Neuron (in vitro differentiated cells): Measurements from ENCODE around the gene ATG2B.

Experiments used
- H2AFZ ChIP-seq: one replicate; pipeline ENCODE4 v1.6.1; 2013; ENCODE audit warnings: low read depth, mild to moderate bottlenecking, inconsistent platforms, low read length, moderate library complexity
- H3K27me3 ChIP-seq: one replicate; pipeline ENCODE4 v1.6.1; 2013; ENCODE audit warnings: low read length; ENCODE audit not compliant: insufficient read depth
- H3K36me3 ChIP-seq: one replicate; pipeline ENCODE4 v1.6.1; 2013; ENCODE audit warnings: low read length; ENCODE audit not compliant: insufficient read depth
- H3K4me1 ChIP-seq: one replicate; pipeline ENCODE4 v1.6.1; 2013; ENCODE audit warnings: low read length; ENCODE audit not compliant: insufficient read depth
- H3K4me3 ChIP-seq: 2 replicates; pipeline ENCODE4 v1.5.1; 2013; ENCODE audit warnings: mild to moderate bottlenecking, low read length, moderate library complexity
- H3K9me3 ChIP-seq: one replicate; pipeline ENCODE4 v1.6.1; 2013; ENCODE audit warnings: low read length

The ATG2B gene

GRCh38 chr14:96318836-96319235, 44.3 kb downstream of the ATG2B start:
- no peaks in the 10 kb centered on the region for H3K27me3 ChIP-seq
- no peaks in the 10 kb centered on the region for H3K9me3 ChIP-seq
- no peaks in the 10 kb centered on the region for H3K4me1 ChIP-seq
- no peak overlapping the region for H2AFZ ChIP-seq
- no peak overlapping the region for H3K4me3 ChIP-seq
- H3K36me3 ChIP-seq: peaks cover 61% of the 10 kb centered on the region

- Histone ChIP-seq H3K27me3 (no peaks in the 10 kb centered on the region), H3K4me3 (no peak overlapping the region), H3K4me1 (no peaks in the 10 kb centered on the region), H3K9me3 (no peaks in the 10 kb centered on the region), H3K36me3 (peaks cover 58% of the 10 kb centered on the region), H2AFZ (no peak overlapping the region)
Observed at GRCh38 chr14:96316087-96316486, 47.1 kb downstream of the ATG2B start.

- Histone ChIP-seq H3K36me3 (peaks cover 63% of the 10 kb centered on the region), H3K27me3 (no peaks in the 10 kb centered on the region), H3K9me3 (no peaks in the 10 kb centered on the region), H3K4me1 (no peaks in the 10 kb centered on the region), H3K4me3 (no peak overlapping the region), H2AFZ (no peak overlapping the region)
Observed at GRCh38 chr14:96310906-96311305, 52.2 kb downstream of the ATG2B start.

GRCh38 chr14:96309896-96310330, 53.2 kb downstream of the ATG2B start:
- Histone ChIP-seq H3K4me3 (no peak overlapping the region), H3K9me3 (no peaks in the 10 kb centered on the region), H3K36me3 (peaks cover 55% of the 10 kb centered on the region), H3K27me3 (no peaks in the 10 kb centered on the region), H3K4me1 (no peaks in the 10 kb centered on the region), H2AFZ (no peak overlapping the region)

- Histone ChIP-seq H3K4me1 (no peaks in the 10 kb centered on the region), H3K9me3 (no peaks in the 10 kb centered on the region), H3K27me3 (no peaks in the 10 kb centered on the region), H2AFZ (no peak overlapping the region), H3K4me3 (no peak overlapping the region), H3K36me3 (peaks cover 53% of the 10 kb centered on the region)
Observed at GRCh38 chr14:96309133-96309895, 53.8 kb downstream of the ATG2B start.

- no peak overlapping the region for H3K4me3 ChIP-seq
- H3K9me3 ChIP-seq: no peaks in the 10 kb centered on the region
- H2AFZ ChIP-seq: no peak overlapping the region
- no peaks in the 10 kb centered on the region for H3K27me3 ChIP-seq
- H3K36me3 ChIP-seq: peaks cover 51% of the 10 kb centered on the region
- no peaks in the 10 kb centered on the region for H3K4me1 ChIP-seq
Observed at GRCh38 chr14:96307434-96307833, 55.7 kb downstream of the ATG2B start.

- Histone ChIP-seq H3K27me3 (no peaks in the 10 kb centered on the region), H3K4me1 (no peaks in the 10 kb centered on the region), H3K9me3 (no peaks in the 10 kb centered on the region), H2AFZ (no peak overlapping the region), H3K36me3 (peaks cover 42% of the 10 kb centered on the region), H3K4me3 (no peak overlapping the region)
Observed at GRCh38 chr14:96304956-96305355, 58.2 kb downstream of the ATG2B start.

- peaks cover 38% of the 10 kb centered on the region for H3K36me3 ChIP-seq
Observed at GRCh38 chr14:96303981-96304380, 59.2 kb downstream of the ATG2B start.

GRCh38 chr14:96299441-96299840, 63.7 kb downstream of the ATG2B start:
- no peak overlapping the region for H3K4me3 ChIP-seq
- peaks cover 22% of the 10 kb centered on the region for H3K36me3 ChIP-seq
- no peaks in the 10 kb centered on the region for H3K9me3 ChIP-seq
- no peak overlapping the region for H2AFZ ChIP-seq
- no peaks in the 10 kb centered on the region for H3K4me1 ChIP-seq
- no peaks in the 10 kb centered on the region for H3K27me3 ChIP-seq

More at GRCh38 chr14:96303981-96304380, 59.2 kb downstream of the ATG2B start:
- no peak overlapping the region for H3K4me3 ChIP-seq
- no peaks in the 10 kb centered on the region for H3K4me1 ChIP-seq
- H3K9me3 ChIP-seq: no peaks in the 10 kb centered on the region
- H2AFZ ChIP-seq: no peak overlapping the region
- H3K27me3 ChIP-seq: no peaks in the 10 kb centered on the region

- H3K9me3 ChIP-seq: no peaks in the 10 kb centered on the region
- H3K4me1 ChIP-seq: no peaks in the 10 kb centered on the region
- peaks cover 16% of the 10 kb centered on the region for H3K36me3 ChIP-seq
- H3K4me3 ChIP-seq: no peak overlapping the region
- no peaks in the 10 kb centered on the region for H3K27me3 ChIP-seq
- H2AFZ ChIP-seq: no peak overlapping the region
Observed at GRCh38 chr14:96297997-96298515, 65.1 kb downstream of the ATG2B start.

GRCh38 chr14:96297000-96297399, 66.1 kb downstream of the ATG2B start:
- H3K9me3 ChIP-seq: no peaks in the 10 kb centered on the region

GRCh38 chr14:96294246-96294645, 68.9 kb downstream of the ATG2B start:
- Histone ChIP-seq H3K36me3 (peaks cover 22% of the 10 kb centered on the region), H3K4me3 (no peak overlapping the region), H3K4me1 (no peaks in the 10 kb centered on the region), H3K9me3 (no peaks in the 10 kb centered on the region), H3K27me3 (no peaks in the 10 kb centered on the region), H2AFZ (no peak overlapping the region)

More at GRCh38 chr14:96297000-96297399, 66.1 kb downstream of the ATG2B start:
- H3K27me3 ChIP-seq: no peaks in the 10 kb centered on the region
- peaks cover 19% of the 10 kb centered on the region for H3K36me3 ChIP-seq
- H3K4me3 ChIP-seq: no peak overlapping the region
- no peak overlapping the region for H2AFZ ChIP-seq
- H3K4me1 ChIP-seq: no peaks in the 10 kb centered on the region

GRCh38 chr14:96287856-96288255, 75.3 kb downstream of the ATG2B start:
- H2AFZ ChIP-seq: no peak overlapping the region
- peaks cover 32% of the 10 kb centered on the region for H3K36me3 ChIP-seq
- no peaks in the 10 kb centered on the region for H3K27me3 ChIP-seq
- no peak overlapping the region for H3K4me3 ChIP-seq
- H3K4me1 ChIP-seq: peaks cover 6% of the 10 kb centered on the region
- no peaks in the 10 kb centered on the region for H3K9me3 ChIP-seq
